ENCODE data around the gene PTPRN2.

DNA sequence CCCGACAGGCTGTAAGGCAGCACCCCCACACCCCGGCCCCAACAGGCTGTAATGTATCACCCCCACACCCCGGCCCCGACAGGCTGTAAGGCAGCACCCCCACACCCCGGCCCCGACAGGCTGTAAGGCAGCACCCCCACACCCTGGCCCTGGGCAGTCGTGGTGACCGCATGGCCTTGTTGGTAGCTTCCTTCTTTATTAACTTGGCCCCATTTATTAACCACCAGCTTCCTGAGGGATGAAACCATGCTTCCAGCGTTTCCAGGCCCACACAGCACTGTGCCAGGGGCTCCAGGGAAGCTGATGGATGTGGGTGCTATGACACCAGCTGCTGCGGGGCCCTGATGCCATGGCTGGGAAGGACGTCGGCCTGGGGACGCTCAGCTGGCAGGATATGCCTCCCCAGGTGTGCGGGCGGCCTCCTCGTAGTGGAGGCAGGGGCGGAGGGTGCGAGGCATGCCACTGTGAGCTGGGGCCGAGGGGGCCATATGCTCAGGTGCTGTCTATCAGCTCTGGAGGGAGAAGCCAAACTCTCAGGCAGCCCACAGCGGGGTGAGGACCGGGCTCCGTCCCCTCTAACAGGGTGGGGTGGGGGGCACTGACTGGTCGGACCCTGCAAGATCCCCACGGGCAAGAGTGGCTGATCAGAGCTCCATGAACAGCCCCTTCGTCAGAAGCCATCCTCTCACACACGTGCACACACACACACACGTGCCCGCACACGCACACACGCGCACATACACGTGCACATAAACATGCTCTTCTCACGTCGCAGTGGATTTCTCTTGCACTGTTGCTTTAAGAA, 311.0 kb downstream of the PTPRN2 start:
- TF ChIP-seq GATA2 (IDR thresholded peaks at IDR 0.05; ENCODE audit: low read depth, low read length) (no peak), GATA3 (IDR thresholded peaks at IDR 0.05; ENCODE audit: low read depth, low read length) (no peak)

Data from SH-SY5Y (cell line).